Stimulated activated naive CD8-positive, alpha-beta T cell treated with anti-CD3 and anti-CD28 coated beads, Interleukin-15, Interleukin-2, amounts not matched to agents 100 ng/mL and 50 ng/mL, for 24 hours (primary cell): ENCODE results near the gene STK40.

Experiments used
- H3K27ac Mint-ChIP-seq: one replicate; pipeline ENCODE4 v1.8.0; 2021; ENCODE audit warnings: mild to moderate bottlenecking, mixed read lengths
- H3K27me3 Mint-ChIP-seq: one replicate; pipeline ENCODE4 v1.8.0; 2021; ENCODE audit warnings: mixed read lengths
- H3K36me3 Mint-ChIP-seq: one replicate; pipeline ENCODE4 v1.8.0; 2021; ENCODE audit warnings: low read depth, mixed read lengths
- H3K4me1 Mint-ChIP-seq: one replicate; pipeline ENCODE4 v1.8.0; 2021; ENCODE audit warnings: low read depth, mixed read lengths
- H3K4me3 Mint-ChIP-seq: one replicate; pipeline ENCODE4 v1.8.0; 2021; ENCODE audit warnings: mild to moderate bottlenecking, mixed read lengths
- H3K9me3 Mint-ChIP-seq: one replicate; pipeline ENCODE4 v1.8.0; 2021; ENCODE audit warnings: mixed read lengths

The STK40 gene

DNA sequence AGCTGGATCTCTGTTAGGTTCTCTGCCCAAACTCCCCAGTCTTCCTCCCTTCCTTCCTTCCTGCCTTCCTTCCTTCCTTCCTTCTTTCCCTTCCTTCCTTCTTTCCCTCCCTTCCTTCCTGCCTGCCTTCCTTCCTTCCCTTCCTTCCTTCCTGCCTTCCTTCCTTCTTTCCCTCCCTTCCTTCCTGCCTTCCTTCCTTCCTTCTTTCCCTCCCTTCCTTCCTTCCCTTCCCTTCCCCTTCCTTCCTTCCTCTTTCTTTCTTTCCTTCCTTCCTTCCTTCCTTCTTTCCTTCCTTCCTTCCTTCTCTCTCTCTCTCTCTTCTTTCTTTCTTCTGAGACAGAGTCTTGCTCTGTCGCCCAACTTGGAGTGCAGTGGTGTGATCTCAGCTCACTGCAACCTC lies 20.7 kb upstream of the STK40 start:
- Mint-ChIP-seq H3K36me3 (no peaks in the 10 kb centered on the region), H3K27me3 (no peaks in the 10 kb centered on the region), H3K27ac (no peak overlapping the region), H3K4me1 (peaks cover 11% of the 10 kb centered on the region), H3K9me3 (no peaks in the 10 kb centered on the region), H3K4me3 (no peak overlapping the region)

DNA sequence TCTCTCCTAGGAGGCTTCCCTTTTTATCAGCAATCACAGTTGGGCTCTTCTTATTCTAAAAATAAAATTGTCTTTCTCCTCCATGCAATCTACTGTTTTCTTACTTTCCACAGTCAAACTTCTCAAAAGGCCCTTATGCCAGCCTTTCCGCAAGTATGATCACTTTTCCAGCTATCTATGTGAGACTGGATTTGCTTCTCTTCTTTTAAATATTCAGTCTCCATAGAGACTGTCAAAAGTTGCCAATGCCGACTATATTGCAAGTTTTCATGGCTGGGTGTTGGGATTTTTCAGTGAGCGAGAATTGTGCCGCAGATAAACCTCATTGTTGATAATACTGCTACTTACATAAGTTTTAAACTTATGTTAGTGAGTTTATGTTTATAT lies 16.8 kb upstream of the STK40 start:
- peaks cover 6% of the 10 kb centered on the region for H3K36me3 Mint-ChIP-seq
- no peaks in the 10 kb centered on the region for H3K27me3 Mint-ChIP-seq
- no peaks in the 10 kb centered on the region for H3K9me3 Mint-ChIP-seq
- H3K4me1 Mint-ChIP-seq, result peaks cover 28% of the 10 kb centered on the region
- H3K4me3 Mint-ChIP-seq, result peak overlapping the region; percentile 58
- H3K27ac Mint-ChIP-seq, result peak overlapping the region; percentile 28

- Mint-ChIP-seq H3K9me3 (no peaks in the 10 kb centered on the region), H3K27me3 (no peaks in the 10 kb centered on the region), H3K4me3 (peak overlapping the region; percentile 79)
These were observed 16.1 kb upstream of the STK40 start for GRCh38 chr1:36401602-36402503.

GRCh38 chr1:36400825-36401601 lies 15.3 kb upstream of the STK40 start:
- Mint-ChIP-seq H3K9me3 (no peaks in the 10 kb centered on the region), H3K27ac (peak overlapping the region; percentile 88), H3K4me3 (peak overlapping the region; percentile 79), H3K36me3 (peaks cover 9% of the 10 kb centered on the region), H3K4me1 (peaks cover 39% of the 10 kb centered on the region), H3K27me3 (no peaks in the 10 kb centered on the region)

More at GRCh38 chr1:36401602-36402503, 16.1 kb upstream of the STK40 start:
- H3K4me1 Mint-ChIP-seq, result peaks cover 32% of the 10 kb centered on the region
- H3K27ac Mint-ChIP-seq, result peak overlapping the region; percentile 88
- H3K36me3 Mint-ChIP-seq, result peaks cover 6% of the 10 kb centered on the region

GRCh38 chr1:36400514-36400824 lies 14.7 kb upstream of the STK40 start:
- Mint-ChIP-seq H3K4me3 (no peak overlapping the region), H3K27me3 (no peaks in the 10 kb centered on the region), H3K9me3 (no peaks in the 10 kb centered on the region), H3K4me1 (peaks cover 45% of the 10 kb centered on the region), H3K36me3 (peaks cover 9% of the 10 kb centered on the region), H3K27ac (no peak overlapping the region)

- H3K9me3 Mint-ChIP-seq, result no peaks in the 10 kb centered on the region
- H3K27me3 Mint-ChIP-seq, result no peaks in the 10 kb centered on the region
- H3K36me3 Mint-ChIP-seq, result peaks cover 12% of the 10 kb centered on the region
- H3K4me1 Mint-ChIP-seq, result peaks cover 57% of the 10 kb centered on the region
- peak overlapping the region; percentile 92 for H3K4me3 Mint-ChIP-seq
- H3K27ac Mint-ChIP-seq, result peak overlapping the region; percentile 100
These were observed 12.8 kb upstream of the STK40 start for GRCh38 chr1:36398370-36398977.

DNA sequence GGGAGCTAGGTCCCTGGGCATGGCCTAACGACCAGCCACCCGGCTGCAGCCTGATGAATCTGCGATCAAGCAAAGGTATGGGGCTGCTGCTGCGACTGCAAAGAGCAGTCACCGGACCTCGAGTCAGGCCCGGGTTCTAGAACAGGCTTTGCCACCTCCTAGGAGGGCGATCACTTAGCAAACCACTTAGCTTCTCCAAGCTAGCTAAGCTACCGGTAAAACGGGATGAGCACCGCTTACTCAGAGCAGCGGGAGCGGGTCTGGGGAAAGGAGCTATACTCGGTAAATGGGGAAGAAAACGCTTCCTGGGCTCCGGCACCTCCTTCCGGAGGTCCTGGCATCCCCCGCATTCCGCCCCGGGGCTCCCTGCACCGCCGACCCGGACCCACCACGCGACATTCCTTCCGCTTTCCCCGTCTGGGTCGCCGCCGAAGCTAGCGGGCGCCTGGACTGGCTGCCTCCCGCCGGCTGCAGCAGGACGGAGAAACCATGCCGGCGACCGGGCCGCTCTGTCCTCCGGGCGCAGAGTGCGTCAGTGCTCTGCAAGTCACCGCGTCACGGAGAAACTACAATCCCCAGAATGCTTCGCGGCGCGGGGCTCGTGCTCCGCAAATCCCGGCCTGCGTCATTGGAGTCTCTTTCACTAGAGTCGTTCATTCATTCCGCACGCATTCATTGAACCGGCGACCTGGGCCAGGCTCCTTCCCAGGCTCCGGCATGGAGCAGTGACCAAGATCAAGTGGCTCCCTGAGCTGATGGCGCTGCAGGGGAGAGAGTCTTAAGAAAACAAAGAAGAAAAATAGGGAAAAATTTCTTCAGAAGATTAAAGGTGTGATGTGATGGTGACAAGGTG lies 11.9 kb upstream of the STK40 start, which contains the start of gene LSM10:
Gene LSM10, minus strand, starts transcription at position 531 of the 853 bp plus-strand sequence. CDS start 3,779 bp downstream, outside the sequence.
- H3K4me3 Mint-ChIP-seq, result peak within 1 kb of the TSS; percentile 92
- peaks cover 19% of the 10 kb centered on the region for H3K36me3 Mint-ChIP-seq
- H3K27me3 Mint-ChIP-seq, result no peaks in the 10 kb centered on the region
- H3K4me1 Mint-ChIP-seq, result peaks cover 63% of the 10 kb centered on the region
- peak within 1 kb of the TSS; percentile 100 for H3K27ac Mint-ChIP-seq
- no peaks in the 10 kb centered on the region for H3K9me3 Mint-ChIP-seq

DNA sequence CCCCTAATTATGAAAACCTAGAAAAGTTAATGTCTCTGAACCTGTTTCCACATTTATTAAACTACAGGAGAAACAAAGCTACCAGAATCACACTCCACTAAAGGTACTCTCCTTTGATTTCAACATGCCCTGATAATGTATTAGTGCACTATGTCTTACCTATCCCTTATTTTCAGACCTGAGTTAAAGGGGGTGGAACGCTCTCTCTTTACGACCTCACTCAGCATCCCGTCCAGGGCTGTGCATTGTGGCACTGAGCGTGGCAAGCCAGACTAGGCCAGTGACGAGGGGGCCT lies 11.3 kb upstream of the STK40 start:
- H3K9me3 Mint-ChIP-seq, result no peaks in the 10 kb centered on the region
- no peaks in the 10 kb centered on the region for H3K27me3 Mint-ChIP-seq
- peak overlapping the region; percentile 92 for H3K4me3 Mint-ChIP-seq
- peaks cover 24% of the 10 kb centered on the region for H3K36me3 Mint-ChIP-seq
- peak overlapping the region; percentile 100 for H3K27ac Mint-ChIP-seq
- H3K4me1 Mint-ChIP-seq, result peaks cover 58% of the 10 kb centered on the region

GRCh38 chr1:36396359-36396758 lies 10.6 kb upstream of the STK40 start:
- H3K27me3 Mint-ChIP-seq, result no peaks in the 10 kb centered on the region
- peaks cover 55% of the 10 kb centered on the region for H3K4me1 Mint-ChIP-seq
- H3K36me3 Mint-ChIP-seq, result peaks cover 30% of the 10 kb centered on the region
- H3K27ac Mint-ChIP-seq, result peak overlapping the region; percentile 75
- H3K9me3 Mint-ChIP-seq, result no peaks in the 10 kb centered on the region
- peak overlapping the region; percentile 92 for H3K4me3 Mint-ChIP-seq

GRCh38 chr1:36393686-36394085 lies 8.0 kb upstream of the STK40 start:
- H3K9me3 Mint-ChIP-seq, result no peaks in the 10 kb centered on the region
- H3K27me3 Mint-ChIP-seq, result no peaks in the 10 kb centered on the region
- H3K4me3 Mint-ChIP-seq, result no peak overlapping the region
- H3K27ac Mint-ChIP-seq, result no peak overlapping the region
- H3K36me3 Mint-ChIP-seq, result peaks cover 53% of the 10 kb centered on the region
- H3K4me1 Mint-ChIP-seq, result peaks cover 66% of the 10 kb centered on the region

- peak overlapping the region; percentile 52 for H3K27ac Mint-ChIP-seq
- peaks cover 51% of the 10 kb centered on the region for H3K36me3 Mint-ChIP-seq
- H3K4me1 Mint-ChIP-seq, result peaks cover 62% of the 10 kb centered on the region
- H3K27me3 Mint-ChIP-seq, result no peaks in the 10 kb centered on the region
- no peak overlapping the region for H3K4me3 Mint-ChIP-seq
- H3K9me3 Mint-ChIP-seq, result no peaks in the 10 kb centered on the region
These were observed 7.1 kb upstream of the STK40 start for GRCh38 chr1:36392836-36393235.

DNA sequence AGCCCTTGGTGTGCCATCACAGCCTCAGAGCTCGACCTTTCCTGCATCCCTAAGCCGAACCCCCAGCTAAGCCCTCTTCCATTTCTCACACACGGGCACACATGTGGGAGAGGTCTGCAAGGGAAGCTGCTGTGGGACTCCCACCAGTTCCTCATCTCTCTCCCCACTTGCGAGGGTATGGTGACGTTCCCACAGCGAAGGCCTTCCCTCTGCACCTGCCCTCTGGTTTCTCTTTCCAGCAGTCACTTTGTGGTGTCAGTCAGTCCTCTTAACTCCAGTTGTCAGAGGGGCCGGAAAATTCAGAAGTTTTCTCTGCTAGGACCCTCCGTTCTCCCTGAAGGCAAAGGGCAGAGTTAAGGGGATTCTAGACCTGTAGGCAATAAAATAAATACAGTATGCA lies 5.5 kb upstream of the STK40 start:
- Mint-ChIP-seq H3K4me1 (peaks cover 67% of the 10 kb centered on the region), H3K27ac (peak overlapping the region; percentile 57), H3K36me3 (peaks cover 53% of the 10 kb centered on the region), H3K27me3 (no peaks in the 10 kb centered on the region), H3K9me3 (no peaks in the 10 kb centered on the region), H3K4me3 (no peak overlapping the region)

GRCh38 chr1:36390411-36390810 lies 4.7 kb upstream of the STK40 start:
- peak overlapping the region; percentile 72 for H3K27ac Mint-ChIP-seq
- H3K9me3 Mint-ChIP-seq, result no peaks in the 10 kb centered on the region
- H3K4me1 Mint-ChIP-seq, result peaks cover 61% of the 10 kb centered on the region
- H3K27me3 Mint-ChIP-seq, result no peaks in the 10 kb centered on the region
- H3K4me3 Mint-ChIP-seq, result no peak overlapping the region
- H3K36me3 Mint-ChIP-seq, result peaks cover 51% of the 10 kb centered on the region

GRCh38 chr1:36389999-36390398 lies 4.3 kb upstream of the STK40 start:
- no peaks in the 10 kb centered on the region for H3K9me3 Mint-ChIP-seq
- no peak overlapping the region for H3K4me3 Mint-ChIP-seq
- H3K36me3 Mint-ChIP-seq, result peaks cover 50% of the 10 kb centered on the region
- H3K27ac Mint-ChIP-seq, result peak overlapping the region; percentile 72
- no peaks in the 10 kb centered on the region for H3K27me3 Mint-ChIP-seq
- peaks cover 57% of the 10 kb centered on the region for H3K4me1 Mint-ChIP-seq
